Type B pancreatic cell (in vitro differentiated cells): Measurements from ENCODE around the gene PAAF1. TPM values are rescaled to one million over a fixed set of nuclear protein-coding genes. Genes with fewer than 3 reads are reported as not detected.

ENCODE experiments used
- DNase-seq: peaks from one replicate; pipeline ENCODE4 v3.0.0; 2021; ENCODE audit warnings: mixed read lengths; ENCODE audit not compliant: unreplicated experiment; ENCODE audit errors: extremely low spot score
- H3K27ac Mint-ChIP-seq: 2 replicates; pipeline ENCODE4 v1.8.0; 2021; ENCODE audit warnings: mild to moderate bottlenecking, mixed read lengths
- H3K27me3 Mint-ChIP-seq: 2 replicates; pipeline ENCODE4 v1.8.0; 2021; ENCODE audit warnings: mixed read lengths
- H3K36me3 Mint-ChIP-seq: 2 replicates; pipeline ENCODE4 v1.8.0; 2021; ENCODE audit warnings: mixed read lengths
- H3K4me1 Mint-ChIP-seq: one replicate; pipeline ENCODE4 v1.8.0; 2021; ENCODE audit warnings: mixed read lengths; ENCODE audit not compliant: unreplicated experiment
- H3K4me3 Mint-ChIP-seq: 2 replicates; pipeline ENCODE4 v1.8.0; 2021; ENCODE audit warnings: mild to moderate bottlenecking, mixed read lengths
- H3K9me3 Mint-ChIP-seq: 2 replicates; pipeline ENCODE4 v1.8.0; 2021; ENCODE audit warnings: mixed read lengths
- CTCF ChIP-seq: fragments of 200-600 bp; sonication (generic); conservative IDR thresholded peaks from 2 replicates; pipeline ENCODE4 v1.5.0; 2021; ENCODE audit warnings: antibody characterized with exemption, mild to moderate bottlenecking
- total RNA-seq: library from RNA; stranded (reverse); gene quantifications from 2 replicates; pipeline ENCODE4 v1.2.1, GENCODE V29; 2021; ENCODE audit warnings: low replicate concordance

The PAAF1 gene
- total RNA-seq, 1 donor from 2014 or later = 30.7 TPM

GRCh38 chr11:73939096-73939495 is 62.3 kb downstream of the PAAF1 start:
- H3K9me3 Mint-ChIP-seq = peaks cover 6% of the 10 kb centered on the region
- H3K27ac Mint-ChIP-seq = no peak overlapping the region
- no peaks in the 10 kb centered on the region for H3K4me1 Mint-ChIP-seq
- no peak overlapping the region for H3K4me3 Mint-ChIP-seq
- peaks cover 10% of the 10 kb centered on the region for H3K36me3 Mint-ChIP-seq
- DNase-seq = no peak
- TF ChIP-seq CTCF = no peak
- H3K27me3 Mint-ChIP-seq = no peaks in the 10 kb centered on the region

DNA sequence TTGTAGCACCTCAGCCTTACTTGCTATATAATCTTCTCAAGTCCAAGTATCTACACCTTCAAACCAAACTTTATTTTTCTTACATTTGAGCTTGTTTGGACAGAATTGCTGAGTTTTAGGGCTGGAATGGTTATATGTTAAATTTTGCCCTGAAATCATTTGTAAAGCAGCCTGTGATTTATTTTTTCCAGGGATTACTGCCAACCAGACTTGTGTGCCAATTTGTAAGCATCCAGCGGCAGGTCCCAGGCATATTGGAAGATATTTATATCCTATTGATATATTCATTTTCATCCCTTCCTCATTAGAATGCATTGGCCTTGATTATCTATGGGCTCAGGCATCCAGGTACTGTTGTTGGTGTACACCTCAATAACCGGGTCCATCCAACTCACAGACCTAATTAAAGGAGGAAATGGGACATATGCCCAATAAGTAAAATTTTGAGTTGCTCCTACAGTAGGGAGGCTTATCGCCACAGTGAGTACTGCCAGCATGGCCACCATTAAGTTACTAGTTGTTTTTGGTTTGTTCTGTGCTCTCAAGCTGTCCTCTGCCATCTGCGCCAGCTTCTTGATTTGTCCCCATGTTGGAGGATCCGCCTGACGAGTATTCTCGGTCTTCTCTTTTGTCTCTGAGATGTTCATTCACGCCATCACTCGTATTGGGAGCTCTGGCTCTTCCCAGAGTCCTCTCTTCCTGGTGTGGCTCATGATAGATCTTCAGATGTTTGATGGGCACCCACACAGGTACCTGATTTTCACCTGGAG is 64.2 kb downstream of the PAAF1 start:
- Mint-ChIP-seq H3K36me3 (peaks cover 6% of the 10 kb centered on the region), H3K4me3 (no peak overlapping the region), H3K9me3 (peaks cover 6% of the 10 kb centered on the region), H3K27ac (no peak overlapping the region), H3K27me3 (no peaks in the 10 kb centered on the region), H3K4me1 (no peaks in the 10 kb centered on the region)
- TF ChIP-seq CTCF = no peak
- DNase-seq = no peak

DNA sequence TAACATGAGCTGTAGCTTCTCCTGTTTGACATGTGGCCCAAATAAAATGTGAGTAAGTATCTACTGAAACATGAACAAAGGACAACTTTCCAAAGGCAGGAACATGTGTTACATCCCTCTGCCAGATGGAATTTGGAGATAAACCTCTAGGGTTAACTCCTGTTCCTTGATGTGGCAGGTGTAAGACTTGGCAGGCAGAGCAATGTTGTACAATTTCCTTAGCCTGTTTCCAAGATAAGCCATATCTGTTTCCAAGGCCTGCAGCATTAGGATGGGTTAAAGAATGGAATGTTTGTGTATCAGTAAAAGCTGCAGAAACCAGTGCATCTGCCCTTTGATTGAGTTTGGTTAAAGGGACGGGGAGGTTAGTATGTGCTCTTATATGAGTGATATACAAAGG is 65.2 kb downstream of the PAAF1 start:
- H3K9me3 Mint-ChIP-seq = peaks cover 12% of the 10 kb centered on the region
- H3K36me3 Mint-ChIP-seq = peaks cover 6% of the 10 kb centered on the region
- no peak overlapping the region for H3K4me3 Mint-ChIP-seq
- TF ChIP-seq CTCF = no peak
- H3K27me3 Mint-ChIP-seq = no peaks in the 10 kb centered on the region
- DNase-seq = no peak
- H3K27ac Mint-ChIP-seq = no peak overlapping the region
- H3K4me1 Mint-ChIP-seq = no peaks in the 10 kb centered on the region

GRCh38 chr11:73944085-73944484 is 67.3 kb downstream of the PAAF1 start:
- no peaks in the 10 kb centered on the region for H3K4me1 Mint-ChIP-seq
- peaks cover 6% of the 10 kb centered on the region for H3K9me3 Mint-ChIP-seq
- no peak overlapping the region for H3K27ac Mint-ChIP-seq
- TF ChIP-seq CTCF = no peak
- H3K27me3 Mint-ChIP-seq = no peaks in the 10 kb centered on the region
- DNase-seq = no peak
- H3K36me3 Mint-ChIP-seq = no peaks in the 10 kb centered on the region
- H3K4me3 Mint-ChIP-seq = no peak overlapping the region

DNA sequence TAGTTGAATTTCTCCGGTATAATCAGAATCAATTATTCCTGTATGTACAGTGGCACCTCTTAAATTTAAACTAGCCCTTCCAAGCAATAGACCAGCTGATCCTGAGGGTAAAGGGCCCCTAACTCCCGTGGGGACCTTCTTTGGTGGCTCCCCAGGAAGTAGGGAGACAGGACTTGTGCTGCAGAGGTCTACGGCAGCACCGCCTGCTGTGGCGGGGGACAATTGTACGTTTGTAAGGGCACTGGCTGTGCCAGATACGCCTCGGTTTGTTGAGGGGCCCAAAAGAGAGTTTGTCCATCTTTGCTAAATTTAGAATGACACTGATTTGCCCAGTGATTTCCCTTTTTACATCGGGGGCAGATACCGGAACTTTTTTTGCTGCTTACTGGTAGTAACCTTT is 68.1 kb downstream of the PAAF1 start:
- H3K9me3 Mint-ChIP-seq = peaks cover 6% of the 10 kb centered on the region
- DNase-seq = no peak
- no peak for TF ChIP-seq CTCF
- no peak overlapping the region for H3K4me3 Mint-ChIP-seq
- no peaks in the 10 kb centered on the region for H3K4me1 Mint-ChIP-seq
- no peak overlapping the region for H3K27ac Mint-ChIP-seq
- no peaks in the 10 kb centered on the region for H3K27me3 Mint-ChIP-seq
- no peaks in the 10 kb centered on the region for H3K36me3 Mint-ChIP-seq
